ENCODE data around the gene ENKUR.

ENKUR gene

GRCh38 chr10:24938525-24938924 lies 77.4 kb downstream of the ENKUR start:
- DNase-seq = no peak

GRCh38 chr10:24938076-24938475 lies 77.9 kb downstream of the ENKUR start:
- no peak for DNase-seq

GRCh38 chr10:24935504-24936292 lies 80.3 kb downstream of the ENKUR start:
- DNase-seq = no peak

Measured in NCI-H2081 treated with DMSO at 0.1 percent for 48 hours (cell line).